Measurements from ENCODE around the gene TRIO.

GRCh38 chr5:14221732-14222131 lies 78.6 kb downstream of the TRIO start:
- no peak for TF ChIP-seq CTBP1 (IDR thresholded peaks at IDR 0.05; ENCODE audit: borderline replicate concordance)
- no peak for TF ChIP-seq SP1 (IDR thresholded peaks at IDR 0.05)
- no peak for TF ChIP-seq BHLHE40 (IDR thresholded peaks at IDR 0.05; ENCODE audit: borderline replicate concordance)
